Right hindlimb (tissue), 1 donor: Measurements from ENCODE around the gene KRTAP5-5.
"Not testable (repeated sequence)": the region's sequence is repeated elsewhere in the genome, so short reads cannot be mapped to it uniquely, and the experiment has no call there.

Experiments
- DNase-seq: peaks from one replicate; pipeline ENCODE4 v3.0.0-alpha.2; 2018

KRTAP5-5 gene

DNA sequence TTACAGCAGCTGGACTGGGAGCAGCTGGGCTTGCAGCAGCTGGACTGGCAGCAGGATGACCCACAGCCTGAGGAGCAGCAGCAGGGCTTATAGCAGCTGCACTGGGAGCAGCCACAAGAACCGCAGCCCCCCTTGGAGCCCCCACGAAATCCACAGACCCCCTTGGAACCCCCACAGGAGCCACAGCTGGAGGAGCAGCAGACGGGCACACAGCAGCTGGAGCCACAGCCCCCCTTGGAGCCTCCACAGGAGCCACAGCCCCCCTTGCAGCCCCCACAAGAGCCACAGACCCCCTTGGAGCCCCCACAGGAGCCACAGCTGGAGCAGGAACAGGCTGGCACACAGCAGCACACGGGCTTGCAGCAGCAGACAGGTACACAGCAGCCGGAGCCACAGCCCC is 21.7 kb upstream of the KRTAP5-5 start:
- DNase-seq = not testable (repeated sequence)

- no peak for DNase-seq
These were observed 21.2 kb upstream of the KRTAP5-5 start, which contains the start of gene KRTAP5-3 for GRCh38 chr11:1608363-1608762. Gene KRTAP5-3, minus strand, starts transcription at chr11:1608463. Its CDS starts 78 bp downstream, at chr11:1608385.

GRCh38 chr11:1618231-1618630 is 11.3 kb upstream of the KRTAP5-5 start:
- no peak for DNase-seq

DNA sequence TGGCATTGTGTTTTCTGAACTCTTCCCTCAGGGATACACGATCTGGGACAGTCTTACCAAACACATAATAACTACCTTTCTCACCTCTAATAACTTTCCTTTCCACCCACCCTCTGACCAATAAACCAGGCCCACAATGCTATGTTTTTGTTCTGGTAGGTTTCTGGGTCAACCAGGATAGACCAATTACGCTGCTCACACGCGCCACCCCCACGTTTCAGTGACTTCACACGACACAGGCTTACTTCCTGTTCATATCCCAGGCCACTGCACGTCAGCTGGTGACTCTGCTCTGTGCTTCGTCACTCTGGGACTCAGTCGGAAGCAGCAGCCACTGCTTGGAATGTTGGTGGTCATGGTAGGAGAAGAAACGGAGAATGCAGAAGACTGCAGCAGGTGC is 10.1 kb upstream of the KRTAP5-5 start:
- DNase-seq = no peak

GRCh38 chr11:1622086-1622485 is 7.5 kb upstream of the KRTAP5-5 start, which contains the start of gene KRTAP5-4:
Gene KRTAP5-4, minus strand, starts transcription at chr11:1622138. Its CDS starts 45 bp downstream, at chr11:1622093.
- no peak for DNase-seq

DNA sequence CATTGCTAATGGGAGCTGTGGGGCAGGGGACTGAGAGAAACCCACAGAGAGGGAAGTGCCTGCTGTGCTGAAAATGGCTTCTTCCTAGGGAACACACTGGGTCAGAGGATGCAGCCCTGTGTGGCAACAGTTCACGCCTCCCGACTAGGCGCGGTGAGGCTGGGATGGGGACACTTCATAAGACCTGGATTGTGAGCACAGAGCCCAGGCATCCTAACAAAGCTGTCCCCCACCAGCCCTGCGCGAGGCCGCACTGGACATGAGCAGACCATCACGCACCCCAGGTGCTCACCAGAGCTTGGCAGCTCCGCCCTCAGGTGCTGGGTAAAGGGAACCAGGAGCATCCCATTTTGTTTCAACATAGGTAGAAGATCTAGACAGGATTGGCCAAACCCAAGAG is 5.9 kb upstream of the KRTAP5-5 start:
- DNase-seq = no peak

- DNase-seq = no peak
These were observed 5.0 kb upstream of the KRTAP5-5 start for GRCh38 chr11:1624621-1625020.

DNA sequence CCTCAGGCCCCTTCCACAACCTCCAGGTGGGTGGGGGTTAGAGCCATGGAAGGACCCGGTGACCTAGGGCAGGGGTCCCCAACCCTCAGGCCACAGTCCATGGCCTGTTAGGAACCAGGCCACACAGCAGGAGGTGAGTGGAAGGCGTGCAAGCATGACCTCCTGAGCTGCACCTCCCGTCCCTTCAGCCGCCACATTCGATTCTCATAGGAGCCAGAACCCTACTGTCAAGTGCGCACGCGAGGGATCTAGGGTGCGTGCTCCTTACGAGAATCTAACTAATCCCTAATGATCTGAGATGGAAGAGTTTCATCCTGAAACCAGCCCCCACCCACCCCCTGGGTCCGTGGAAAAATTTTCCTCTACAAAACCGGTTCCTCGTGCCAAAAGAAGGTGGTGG is 4.0 kb upstream of the KRTAP5-5 start:
- DNase-seq = no peak

- peak; percentile 60 for DNase-seq
These were observed 859 bp upstream of the KRTAP5-5 start for GRCh38 chr11:1628506-1629325.

DNA sequence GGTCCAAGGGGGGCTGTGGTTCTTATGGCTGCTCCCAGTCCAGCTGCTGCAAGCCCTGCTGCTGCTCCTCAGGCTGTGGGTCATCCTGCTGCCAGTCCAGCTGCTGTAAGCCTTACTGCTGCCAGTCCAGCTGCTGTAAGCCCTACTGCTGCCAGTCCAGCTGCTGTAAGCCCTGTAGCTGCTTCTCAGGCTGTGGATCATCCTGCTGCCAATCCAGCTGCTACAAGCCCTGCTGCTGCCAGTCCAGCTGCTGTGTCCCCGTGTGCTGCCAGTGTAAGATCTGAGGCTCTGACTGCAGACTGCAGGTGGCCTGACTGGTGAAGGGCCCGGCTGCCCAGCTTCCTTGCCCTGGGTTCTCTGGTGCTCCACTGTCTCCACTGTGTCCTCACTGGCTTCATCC is 696 bp downstream of the KRTAP5-5 start:
- DNase-seq = peak; percentile 64

GRCh38 chr11:1631066-1631568 is 1.5 kb downstream of the KRTAP5-5 start:
- no peak for DNase-seq

DNA sequence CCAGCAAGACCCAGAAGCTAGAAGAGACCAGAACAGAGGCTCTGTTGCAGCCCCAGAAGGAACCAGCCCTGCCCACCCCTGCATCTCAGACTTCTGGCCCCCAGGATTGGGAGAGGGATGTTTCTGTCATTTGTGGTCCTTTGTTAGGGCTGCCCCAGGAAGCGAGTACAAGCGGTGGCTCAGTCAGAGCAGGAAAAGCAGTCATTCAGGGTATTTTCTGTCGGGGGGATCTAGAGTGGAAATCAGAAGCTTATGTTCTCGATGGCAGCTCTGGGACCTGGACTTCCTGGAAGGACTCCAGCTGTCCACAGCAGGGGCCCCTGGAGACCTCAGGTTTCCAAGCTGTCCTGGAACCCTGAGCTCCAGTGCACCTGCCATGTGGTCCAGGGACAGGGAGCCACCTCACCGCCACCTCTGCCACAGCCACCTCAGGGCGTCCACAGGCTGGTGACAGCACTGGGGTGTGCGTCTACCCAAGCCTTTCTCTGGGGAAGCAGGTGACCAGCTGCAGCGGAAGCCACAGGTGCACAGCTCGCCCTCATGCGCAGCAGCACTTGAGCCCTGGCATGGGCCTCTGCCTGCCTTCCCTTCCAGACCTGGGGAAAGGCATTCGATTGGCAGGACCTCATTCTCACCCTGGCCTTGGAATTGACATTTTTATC is 2.6 kb downstream of the KRTAP5-5 start:
- no peak for DNase-seq

GRCh38 chr11:1633864-1634263 is 4.3 kb downstream of the KRTAP5-5 start:
- no peak for DNase-seq

DNA sequence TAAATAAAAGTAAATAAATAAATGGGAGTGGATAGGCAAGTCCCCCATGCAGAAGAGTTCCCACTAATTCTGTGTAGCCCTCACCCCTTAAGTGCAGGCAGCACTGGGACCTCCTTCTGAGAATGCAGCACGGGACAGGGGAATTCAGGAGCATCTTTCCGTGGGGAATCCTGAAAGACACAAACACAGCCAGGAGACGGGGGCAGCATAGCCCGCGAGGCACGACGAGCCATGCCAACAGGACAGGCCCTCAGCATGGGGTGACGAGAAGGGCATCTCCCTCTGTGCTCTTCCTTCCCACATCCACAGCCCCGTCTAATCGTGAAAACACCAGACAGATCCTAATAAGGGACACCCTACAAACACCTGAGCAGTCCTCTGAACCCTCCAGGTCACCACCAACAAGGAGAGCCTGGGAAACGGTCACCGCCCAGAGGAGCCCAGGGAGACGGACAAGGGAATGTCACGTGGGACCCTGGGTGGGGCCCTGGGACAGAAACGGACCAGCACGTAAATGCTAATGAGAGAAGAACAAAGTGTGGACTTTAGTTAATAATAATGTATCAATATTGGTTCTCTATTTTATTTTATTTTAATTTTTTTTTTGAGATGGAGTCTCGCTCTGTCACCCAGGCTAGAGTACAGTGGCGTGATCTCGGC is 6.8 kb downstream of the KRTAP5-5 start:
- no peak for DNase-seq

- no peak for DNase-seq
These were observed 8.1 kb downstream of the KRTAP5-5 start for GRCh38 chr11:1637628-1638027.

DNA sequence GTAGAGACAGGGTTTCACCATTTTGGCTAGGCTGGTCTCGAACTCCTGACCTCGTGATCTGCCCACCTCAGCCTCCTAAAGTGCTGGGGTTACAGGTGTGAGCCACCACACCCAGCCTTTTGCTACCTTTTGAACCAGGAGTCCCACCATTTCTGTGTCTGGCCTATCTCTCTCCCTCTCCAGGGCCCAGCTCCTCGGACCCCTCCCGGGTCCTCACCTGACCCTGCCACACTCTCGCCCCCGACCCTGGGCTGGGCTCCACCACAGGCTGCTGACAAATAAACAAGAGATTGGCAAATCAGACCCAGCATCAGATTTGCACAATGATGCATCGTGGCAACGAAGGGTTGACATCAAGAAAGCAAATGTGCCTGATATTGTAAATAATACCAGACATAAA is 8.8 kb downstream of the KRTAP5-5 start:
- no peak for DNase-seq

DNA sequence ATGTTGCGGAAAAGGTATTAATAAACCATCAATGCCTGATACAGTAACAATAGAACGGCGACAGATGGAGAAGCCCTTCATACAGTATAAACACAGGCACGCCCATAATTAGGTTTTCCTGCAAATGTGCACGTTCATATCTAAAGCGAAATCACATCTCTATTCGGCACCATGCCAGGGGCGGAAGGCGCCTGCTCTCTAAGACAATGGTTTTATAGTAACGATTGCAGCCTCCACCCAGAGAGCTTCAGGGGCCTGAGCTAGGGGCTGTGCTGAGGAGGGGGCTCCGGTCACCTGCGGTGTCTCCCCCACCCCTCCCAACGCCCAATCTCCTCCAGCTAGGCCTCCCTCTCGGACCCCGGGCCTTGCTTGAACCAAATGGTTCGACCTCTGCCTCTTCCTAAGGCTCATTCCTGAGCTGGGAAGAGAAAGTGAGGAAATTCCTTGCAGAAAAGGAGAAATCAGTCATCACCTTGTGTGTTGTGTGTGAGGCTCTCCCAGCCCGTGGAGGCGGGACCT is 9.6 kb downstream of the KRTAP5-5 start:
- no peak for DNase-seq

DNA sequence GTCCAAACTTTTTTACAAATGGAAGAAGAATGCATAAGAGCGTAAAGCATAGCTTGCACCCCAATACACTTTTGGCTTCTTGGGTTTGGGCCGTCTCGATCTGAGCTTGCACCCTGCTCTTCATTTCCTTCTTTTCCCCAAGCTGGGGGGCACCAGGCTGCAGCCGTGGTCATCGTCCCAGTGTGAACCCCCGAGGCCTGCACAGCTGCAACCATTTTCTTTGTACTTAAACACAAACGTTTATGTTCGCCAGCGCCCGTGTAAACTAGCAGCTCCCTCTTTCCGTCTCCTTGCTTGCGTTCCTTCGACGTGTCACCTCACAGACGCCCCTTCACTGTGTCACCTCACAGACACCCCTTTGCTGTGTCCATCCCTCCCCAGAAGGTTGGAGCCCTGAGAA is 10.1 kb downstream of the KRTAP5-5 start:
- no peak for DNase-seq

DNA sequence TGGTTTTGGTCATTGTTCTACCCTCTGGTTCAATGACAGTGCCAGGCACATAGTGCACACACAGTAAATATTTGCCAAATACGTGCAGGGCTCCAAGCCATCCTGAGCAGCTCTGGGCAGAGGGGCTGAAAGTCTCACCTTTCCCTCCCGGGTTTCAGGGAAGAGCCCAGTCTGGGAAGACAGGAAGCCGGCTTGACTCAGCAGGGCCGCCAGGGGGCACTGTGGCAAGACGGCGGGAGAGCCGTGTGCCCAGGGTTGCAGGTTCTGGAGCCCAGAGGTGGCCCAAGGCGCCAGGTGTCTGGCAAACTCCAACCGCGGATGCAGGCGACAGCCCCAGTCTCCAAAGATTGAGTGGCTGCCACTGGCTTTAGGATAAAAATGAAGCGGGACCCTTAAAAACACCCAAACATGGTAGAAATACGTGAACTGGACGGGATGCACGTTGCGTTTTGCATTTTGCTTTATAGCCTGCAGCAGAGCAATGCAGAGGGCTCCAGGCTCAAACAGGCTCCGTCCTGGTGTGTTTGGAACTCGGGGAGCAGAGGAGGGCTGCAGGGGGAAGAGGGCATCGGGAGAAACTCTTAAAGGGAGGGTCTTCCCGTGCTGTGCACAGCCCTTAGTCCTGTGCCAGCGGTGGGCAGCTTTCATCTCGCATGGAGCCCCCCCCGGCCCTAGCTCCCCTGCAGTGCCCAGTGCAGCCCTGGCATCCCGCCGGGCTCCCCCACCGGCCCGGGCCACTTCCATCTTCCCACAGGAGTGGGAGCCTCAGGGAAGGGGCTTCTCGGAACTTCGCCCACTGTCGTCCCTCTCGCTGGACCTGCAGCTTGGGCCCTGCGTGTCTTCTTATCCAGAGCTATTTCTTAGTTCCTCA is 10.7 kb downstream of the KRTAP5-5 start:
- DNase-seq = peak; percentile 51

DNA sequence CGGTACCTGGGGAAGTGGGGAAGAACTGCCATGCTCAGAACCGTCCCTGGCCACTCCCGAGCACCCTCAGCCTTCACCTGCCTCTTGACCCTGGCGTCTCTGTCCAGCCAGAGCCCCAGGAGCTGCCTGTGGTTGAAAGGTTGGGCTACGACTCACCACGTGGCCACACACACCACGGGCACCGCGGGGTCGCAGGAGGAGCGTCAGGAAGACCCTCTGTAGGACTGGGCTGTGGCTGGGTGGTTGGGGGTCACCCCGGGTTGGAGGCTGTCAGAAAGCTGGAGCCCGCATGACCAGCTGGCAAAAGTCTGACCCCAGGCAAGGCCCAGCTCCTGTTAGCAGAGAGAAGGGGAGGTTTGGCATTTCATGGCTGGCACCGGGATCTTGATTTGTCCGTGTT is 11.5 kb downstream of the KRTAP5-5 start:
- DNase-seq = no peak

- DNase-seq = no peak
These were observed 12.9 kb downstream of the KRTAP5-5 start for GRCh38 chr11:1642288-1643145.
